NOMO-1 treated with dmso at 0.1 percent for 144 hours (cell line): Measurements from ENCODE around the gene ARNT2.
A peak's percentile ranks its signal among the peaks of the same experiment; 100 is the strongest.
"Not testable (repeated sequence)": the region's sequence is repeated elsewhere in the genome, so short reads cannot be mapped to it uniquely, and the experiment has no call there.

ENCODE experiments used
- DNase-seq: peaks from one replicate; lab custom pipeline; 2025; ENCODE audit not compliant: unreplicated experiment; lab: John Stamatoyannopoulos, UW

Gene ARNT2

DNA sequence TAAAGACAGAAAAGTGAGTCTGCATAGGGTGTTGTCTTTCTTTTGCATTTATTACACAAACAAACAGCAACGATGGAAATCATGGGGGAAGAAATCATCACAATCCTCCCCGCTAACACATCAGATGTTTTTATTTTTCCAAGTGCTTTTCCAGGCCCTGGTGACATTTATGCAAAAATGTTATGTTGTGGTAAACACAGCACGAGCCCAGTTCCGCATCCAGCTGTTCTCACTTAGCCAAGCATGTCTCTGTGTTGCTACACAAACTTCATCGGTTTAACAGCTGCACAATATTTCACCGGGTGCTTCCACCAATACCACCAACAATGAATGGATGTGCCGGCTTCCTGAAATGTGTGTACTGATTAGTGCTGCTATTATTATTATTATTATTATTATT, 237.2 kb downstream of the ARNT2 start:
- no peak for DNase-seq

DNA sequence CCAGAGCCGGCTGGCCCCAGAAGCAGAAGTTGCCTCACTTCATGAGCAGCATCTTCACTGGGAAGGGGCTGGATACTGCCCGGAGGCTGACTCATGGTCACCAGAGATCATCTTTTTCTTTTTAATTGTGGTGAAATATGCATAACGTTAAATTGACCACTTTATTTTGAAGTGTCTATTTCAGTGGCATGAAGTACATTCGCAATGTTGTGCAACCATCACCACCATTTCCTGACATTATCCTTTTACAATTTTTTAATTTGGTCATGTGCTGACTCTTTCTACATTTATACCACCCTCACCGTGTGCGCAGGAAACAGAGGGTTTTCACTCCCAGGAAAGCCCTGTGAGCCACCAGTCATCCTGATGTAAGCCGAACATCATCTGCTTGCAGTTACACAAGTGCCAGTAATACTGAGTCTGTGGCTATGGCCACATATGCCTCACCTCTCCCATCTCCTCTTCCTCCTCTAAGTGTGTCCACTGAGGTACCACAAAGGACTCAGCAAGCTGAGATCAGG, 239.3 kb downstream of the ARNT2 start:
- DNase-seq: peak; percentile 84

DNA sequence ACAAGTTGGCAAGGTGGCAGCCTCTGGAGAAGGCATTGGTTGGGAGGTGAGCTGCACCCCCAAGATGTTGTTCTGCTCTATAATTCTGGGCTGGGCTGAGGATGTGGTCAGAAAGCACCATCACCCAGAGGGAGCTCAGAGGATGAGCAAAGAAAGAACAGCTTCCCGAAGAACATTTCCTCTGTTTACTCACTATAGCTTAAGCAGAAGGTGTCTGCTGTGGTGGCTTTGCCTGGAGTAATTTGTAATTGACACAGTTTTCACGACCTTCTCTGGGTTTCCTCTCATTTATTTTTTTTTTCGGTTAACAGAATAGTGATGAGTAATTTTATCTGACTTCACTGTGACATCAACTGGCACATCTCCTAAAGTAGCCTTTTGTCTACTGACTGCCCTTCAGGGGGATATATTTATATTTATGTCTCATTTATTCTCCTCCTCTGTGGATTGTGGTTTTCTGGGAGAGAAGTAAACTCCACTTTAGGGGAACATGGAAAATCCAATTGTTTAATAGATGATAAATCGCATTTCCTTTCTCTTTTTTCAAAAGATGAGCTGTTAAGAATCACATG, 241.4 kb downstream of the ARNT2 start:
- no peak for DNase-seq

DNA sequence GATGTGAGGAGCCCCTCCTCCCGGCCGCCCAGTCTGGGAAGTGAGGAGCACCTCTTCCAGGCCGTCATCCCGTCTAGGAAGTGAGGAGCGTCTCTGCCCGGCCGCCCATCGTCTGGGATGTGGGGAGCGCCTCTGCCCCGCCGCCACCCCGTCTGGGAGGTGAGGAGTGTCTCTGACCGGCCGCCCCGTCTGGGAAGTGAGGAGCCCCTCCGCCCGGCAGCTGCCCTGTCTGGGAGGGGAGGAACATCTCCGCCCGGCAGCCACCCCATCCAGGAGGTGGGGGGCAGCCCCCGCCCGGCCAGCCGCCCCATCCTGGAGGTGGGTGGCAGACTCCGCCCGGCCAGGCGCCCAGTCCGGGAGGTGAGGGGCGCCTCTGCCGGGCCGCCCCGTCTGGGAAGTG, 243.2 kb downstream of the ARNT2 start:
- not testable (repeated sequence) for DNase-seq
